Spleen (tissue), 7 donors: ENCODE measurements around the gene ZBTB17.
"Not testable (repeated sequence)": the region's sequence is repeated elsewhere in the genome, so short reads cannot be mapped to it uniquely, and the experiment has no call there.

Experiments used
- POLR2A ChIP-seq, 3 donors: fragments of 450-650 bp; IDR thresholded peaks; one replicate each; pipeline ENCODE4 v1.5.1; 2017; ENCODE audit warnings: antibody characterized with exemption in 3 of 3, mild to moderate bottlenecking in 1 of 3
- POLR2AphosphoS5 ChIP-seq, 3 donors: sonication (generic); formaldehyde crosslinking; IDR thresholded peaks; one replicate each; pipeline ENCODE4 v1.5.1; 2017; ENCODE audit warnings: antibody characterized with exemption in 3 of 3
- TF ChIP-seq, protein P1 (sequence below), 11 experiments: fragments of 200-600 bp in 7 of 11; fragments of 450-650 bp in 4 of 11; sonication (generic) in 4 of 11; IDR thresholded peaks in 8 of 11; conservative IDR thresholded peaks in 3 of 11; 1 replicate in 7 of 11; 2 replicates in 4 of 11; pipeline versions ENCODE4 v1.4.0 to v1.8.0; 2016 to 2021; ENCODE audit warnings: antibody characterized with exemption in 11 of 11, inconsistent platforms in 4 of 11, mild to moderate bottlenecking in 1 of 11
- donor health status: DM: no; HTN: no; CAD: no; lungs with moderate emphysema.
- donor health status: DM: no; HTN: no; CAD: no.
- donor health status: DM: no; HTN: no; CAD: no.

DNA sequence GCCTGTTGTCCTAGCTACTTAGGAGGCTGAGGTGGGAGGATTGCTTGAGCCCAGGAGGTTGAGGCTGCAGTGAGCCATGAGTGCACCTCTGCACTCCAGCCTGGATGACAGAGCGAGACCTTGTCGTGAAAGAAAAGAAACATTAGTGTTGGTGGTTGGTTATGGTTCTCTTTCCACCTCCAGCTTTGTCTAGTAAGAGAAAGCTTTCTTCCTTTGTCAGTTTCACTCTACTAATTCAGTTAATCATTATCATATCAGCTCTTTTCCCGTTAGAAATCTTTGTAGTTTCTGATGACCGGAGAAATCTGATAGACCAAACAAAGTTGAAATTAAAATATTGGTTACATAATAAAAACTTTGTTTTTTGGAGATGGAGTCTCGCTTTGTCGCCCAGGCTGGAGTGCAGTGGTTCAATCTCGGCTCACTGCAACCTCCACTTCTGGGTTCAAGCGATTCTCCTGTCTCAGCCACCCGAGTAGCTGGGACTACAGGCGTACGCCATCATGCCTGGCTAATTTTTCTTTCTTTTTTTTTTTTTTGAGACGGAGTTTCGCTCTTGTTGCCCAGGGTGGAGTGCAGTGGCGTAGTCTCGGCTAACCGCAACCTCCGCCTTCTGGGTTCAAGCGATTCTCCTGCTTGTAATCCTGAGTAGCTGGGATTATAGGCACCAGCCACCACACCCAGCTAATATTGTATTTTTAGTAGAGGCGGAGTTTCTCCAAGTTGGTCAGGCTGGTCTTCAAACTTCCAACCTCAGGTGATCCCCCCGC lies 78.9 kb downstream of the ZBTB17 start:
- not testable (repeated sequence) for TF ChIP-seq POLR2AphosphoS5, POLR2A (IDR thresholded peaks at IDR 0.05)
- TF ChIP-seq, protein P1, sequence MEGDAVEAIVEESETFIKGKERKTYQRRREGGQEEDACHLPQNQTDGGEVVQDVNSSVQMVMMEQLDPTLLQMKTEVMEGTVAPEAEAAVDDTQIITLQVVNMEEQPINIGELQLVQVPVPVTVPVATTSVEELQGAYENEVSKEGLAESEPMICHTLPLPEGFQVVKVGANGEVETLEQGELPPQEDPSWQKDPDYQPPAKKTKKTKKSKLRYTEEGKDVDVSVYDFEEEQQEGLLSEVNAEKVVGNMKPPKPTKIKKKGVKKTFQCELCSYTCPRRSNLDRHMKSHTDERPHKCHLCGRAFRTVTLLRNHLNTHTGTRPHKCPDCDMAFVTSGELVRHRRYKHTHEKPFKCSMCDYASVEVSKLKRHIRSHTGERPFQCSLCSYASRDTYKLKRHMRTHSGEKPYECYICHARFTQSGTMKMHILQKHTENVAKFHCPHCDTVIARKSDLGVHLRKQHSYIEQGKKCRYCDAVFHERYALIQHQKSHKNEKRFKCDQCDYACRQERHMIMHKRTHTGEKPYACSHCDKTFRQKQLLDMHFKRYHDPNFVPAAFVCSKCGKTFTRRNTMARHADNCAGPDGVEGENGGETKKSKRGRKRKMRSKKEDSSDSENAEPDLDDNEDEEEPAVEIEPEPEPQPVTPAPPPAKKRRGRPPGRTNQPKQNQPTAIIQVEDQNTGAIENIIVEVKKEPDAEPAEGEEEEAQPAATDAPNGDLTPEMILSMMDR (IDR thresholded peaks at IDR 0.05 in 8 of 11, conservative IDR thresholded peaks at IDR 0.05 in 3 of 11), result not testable (repeated sequence)
